NCI-H2081 treated with DMSO at 0.1 percent for 48 hours (cell line): ENCODE data around the gene REC8.
"Not testable (repeated sequence)": the region's sequence is repeated elsewhere in the genome, so short reads cannot be mapped to it uniquely, and the experiment has no call there.

Source experiments
- DNase-seq: peaks from one replicate; lab custom pipeline; 2025; lab: John Stamatoyannopoulos, UW

The REC8 gene

DNA sequence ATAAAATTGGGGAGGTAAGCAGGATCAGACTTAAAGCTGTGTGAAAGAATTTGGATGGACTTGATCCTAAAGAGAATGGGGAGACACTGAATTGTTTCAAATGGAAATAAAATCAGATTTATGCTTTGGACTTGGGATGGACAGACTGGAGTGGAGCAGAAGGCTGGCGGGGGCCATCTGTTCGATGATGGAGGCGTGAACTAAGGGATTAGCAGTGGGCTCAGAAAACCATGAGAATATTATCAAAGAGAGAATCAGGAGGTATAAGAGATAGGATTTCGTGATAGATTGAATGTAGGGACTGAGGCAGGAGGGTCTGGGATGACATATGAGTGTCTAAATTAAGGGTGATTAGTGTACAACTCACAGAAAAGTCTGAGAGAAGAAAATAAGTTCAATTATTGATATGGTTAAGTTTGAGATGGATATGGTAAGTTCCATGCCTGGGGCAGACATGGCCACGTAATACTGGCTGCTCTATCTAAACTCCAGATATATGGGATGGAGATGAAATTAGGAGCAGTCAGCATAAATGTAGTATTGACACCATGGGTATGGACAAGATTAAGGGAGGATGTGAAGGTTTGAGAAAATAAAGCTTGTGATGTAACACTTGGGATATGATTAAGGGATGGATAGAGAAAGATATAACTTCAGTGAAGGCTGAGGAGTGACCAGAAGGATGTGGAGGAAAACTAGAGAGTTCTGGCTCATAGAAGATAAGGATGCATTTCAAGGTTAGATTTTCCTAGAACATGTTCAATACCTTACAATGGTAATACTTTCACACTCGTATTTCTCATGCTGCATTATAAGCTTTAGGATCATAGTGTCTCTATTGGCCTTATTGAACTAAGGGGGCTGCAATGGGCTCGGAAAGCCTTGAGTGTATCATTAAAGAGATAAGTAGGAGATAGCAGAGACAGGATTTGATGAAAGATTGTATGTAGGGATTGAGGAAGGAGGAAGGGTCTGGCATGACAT is 32.6 kb downstream of the REC8 start:
- DNase-seq: no peak

DNA sequence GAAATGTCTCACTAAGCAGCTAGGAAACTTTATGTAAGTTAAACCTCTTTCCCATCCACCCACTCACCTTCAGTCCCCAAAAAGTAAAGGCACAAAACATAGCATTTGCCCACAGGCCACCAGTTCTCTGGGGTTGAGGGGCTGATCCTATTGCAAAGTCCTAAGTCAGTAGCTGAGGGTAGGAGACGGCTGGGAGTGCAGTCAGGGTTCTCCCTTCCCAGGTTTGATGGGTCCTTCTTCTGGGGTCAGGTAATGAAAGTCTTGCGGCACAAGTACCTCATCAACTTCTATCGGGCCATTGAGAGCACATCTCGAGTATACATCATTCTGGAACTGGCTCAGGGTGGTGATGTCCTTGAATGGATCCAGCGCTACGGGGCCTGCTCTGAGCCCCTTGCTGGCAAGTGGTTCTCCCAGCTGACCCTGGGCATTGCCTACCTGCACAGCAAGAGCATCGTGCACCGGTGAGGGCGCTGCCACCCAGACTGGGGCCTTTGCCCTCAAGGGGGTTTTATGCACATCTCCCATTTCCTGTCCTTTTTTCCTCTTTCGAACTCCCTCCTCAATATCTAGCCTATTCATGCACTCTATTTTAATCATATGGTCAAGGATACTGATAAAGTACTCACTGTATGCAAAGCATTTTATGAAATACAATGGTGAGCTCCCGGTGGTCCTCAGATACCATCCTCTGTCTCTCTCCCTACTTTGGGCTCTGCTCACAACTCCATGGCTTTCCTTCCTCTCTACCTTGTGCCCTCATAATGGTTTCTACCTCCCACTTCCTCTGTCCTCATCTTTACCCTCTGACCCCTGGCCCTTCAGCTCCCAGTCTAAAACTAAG is 34.6 kb downstream of the REC8 start:
- DNase-seq: no peak

DNA sequence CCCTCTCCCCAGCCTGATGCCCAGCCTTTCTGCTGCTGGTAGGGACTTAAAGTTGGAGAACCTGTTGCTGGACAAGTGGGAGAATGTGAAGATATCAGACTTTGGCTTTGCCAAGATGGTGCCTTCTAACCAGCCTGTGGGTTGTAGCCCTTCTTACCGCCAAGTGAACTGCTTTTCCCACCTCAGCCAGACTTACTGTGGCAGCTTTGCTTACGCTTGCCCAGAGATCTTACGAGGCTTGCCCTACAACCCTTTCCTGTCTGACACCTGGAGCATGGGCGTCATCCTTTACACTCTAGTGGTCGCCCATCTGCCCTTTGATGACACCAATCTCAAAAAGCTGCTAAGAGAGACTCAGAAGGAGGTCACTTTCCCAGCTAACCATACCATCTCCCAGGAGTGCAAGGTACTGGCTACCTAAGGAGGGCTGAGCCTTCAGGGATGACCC is 35.2 kb downstream of the REC8 start:
- no peak for DNase-seq

DNA sequence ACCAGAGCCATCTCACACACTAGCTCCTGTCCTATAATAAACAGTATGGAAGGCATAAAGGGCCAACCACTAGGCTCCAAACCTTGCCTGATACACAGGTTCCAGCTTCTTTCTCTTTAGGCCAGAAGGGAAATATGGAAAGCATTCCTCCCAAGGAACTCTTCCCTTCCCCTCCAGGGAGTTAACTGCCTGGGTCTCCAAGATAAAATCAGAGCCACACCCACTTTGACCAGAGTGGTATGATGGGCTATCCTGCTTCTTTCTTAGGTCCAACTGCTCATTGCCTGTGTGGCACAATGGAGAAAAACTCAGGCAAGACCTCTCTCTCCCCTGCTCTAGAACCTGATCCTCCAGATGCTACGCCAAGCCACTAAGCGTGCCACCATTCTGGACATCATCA is 35.7 kb downstream of the REC8 start:
- DNase-seq: no peak

DNA sequence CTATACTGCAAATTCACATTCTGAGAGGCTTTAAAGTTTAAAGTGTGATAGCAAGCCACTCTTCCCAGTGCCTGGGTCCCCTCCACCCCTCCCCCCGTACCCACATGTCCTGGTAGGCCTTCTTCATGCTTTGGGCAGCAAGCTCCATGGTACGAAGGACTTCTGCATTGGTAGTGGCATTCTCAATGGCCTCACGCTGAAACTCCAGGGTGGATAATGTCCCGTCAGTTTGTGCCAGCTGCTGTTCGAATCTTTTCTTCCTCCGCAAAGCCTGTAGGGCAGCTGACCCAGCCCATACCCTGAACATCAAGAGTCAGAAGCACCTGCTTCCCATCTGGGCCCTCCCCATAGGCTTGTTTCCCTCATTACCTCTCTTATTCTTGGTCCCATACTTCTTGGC is 39.4 kb downstream of the REC8 start:
- no peak for DNase-seq

DNA sequence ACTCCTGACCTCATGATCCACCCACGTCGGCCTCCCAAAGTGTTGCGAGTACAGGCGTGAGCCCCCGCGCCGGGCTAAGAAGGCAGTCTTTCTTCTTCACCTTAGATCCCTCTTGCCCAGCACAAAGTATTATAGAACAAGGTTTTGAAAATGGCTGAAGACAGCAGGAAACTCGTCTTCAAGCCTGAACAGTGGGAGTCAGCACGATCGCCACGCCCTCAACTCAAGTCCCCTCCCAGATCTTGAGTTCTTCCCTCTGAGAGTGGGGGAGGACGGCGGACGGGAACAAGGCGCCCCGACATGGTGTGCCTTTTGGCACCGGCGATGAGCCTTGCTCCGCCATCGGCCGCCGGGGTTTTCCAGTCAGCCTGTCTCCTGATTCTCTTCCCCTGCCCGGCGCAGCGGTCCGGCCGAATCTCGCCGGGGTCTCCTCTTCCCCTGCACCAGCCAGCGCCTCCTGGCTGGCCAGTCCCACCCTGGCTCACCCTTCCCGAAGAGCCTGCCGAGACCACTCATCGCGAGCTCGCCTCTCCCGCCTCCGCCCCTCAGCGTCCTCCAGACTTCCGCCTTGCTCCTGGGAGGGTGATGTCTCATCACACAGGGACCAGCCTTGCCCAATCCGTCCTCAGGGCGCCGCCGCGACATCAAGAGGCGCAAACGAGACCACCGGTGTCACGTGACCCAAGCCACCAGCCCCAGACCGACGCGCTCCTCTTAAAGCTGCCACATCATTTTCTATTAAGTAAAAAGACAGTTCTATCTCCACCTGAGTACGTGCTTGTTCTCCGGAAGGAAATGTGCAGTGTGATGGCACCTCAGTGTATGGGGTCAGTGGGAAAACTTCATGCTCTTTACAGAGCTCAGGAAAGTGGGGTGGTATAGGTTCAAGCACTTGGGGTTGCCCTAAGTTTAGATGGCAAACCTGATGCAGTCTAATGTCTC is 41.3 kb downstream of the REC8 start, which contains the start of gene CHMP4A:
Gene CHMP4A, minus strand, starts transcription at position 565 of the 942 bp plus-strand sequence. Its CDS starts 49 bp downstream, at position 516.
- DNase-seq: peak; percentile 78

DNA sequence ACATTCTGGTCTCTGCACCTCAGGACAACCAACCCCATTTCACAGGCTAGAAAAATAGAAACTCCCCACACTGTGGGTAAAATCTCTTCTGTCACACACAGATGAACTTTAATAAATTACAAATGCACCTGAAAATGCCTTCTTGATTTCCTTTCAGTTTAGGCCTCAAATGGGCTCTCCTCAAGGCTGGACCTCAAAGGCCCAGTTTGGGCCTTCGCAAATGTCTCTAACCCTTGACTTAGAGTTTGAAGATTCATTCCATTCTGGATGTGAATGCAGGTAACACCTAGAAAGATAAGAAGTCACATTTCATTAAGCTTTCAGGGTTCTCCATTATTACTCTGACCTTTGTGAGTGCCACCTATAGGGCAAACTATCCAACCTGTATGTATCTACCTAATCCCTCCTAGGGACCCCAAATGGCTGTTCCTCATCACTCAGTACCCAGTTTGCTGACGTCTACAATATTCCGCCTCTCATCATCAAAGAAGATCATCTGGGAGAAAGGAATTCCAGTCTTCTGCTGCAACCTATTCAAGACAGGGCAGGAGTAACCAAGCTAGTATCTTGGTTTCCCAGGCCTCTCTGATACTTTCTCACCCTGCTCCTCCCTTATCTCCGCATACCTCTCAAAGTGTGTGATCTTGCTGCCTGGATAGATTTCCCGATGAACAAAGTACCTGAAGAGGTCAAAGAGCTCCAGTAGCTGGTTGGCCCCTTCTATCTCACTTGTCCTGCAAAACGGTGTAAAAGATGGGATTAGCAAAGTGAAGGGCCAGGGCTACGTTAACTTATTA is 42.2 kb downstream of the REC8 start:
- no peak for DNase-seq

DNA sequence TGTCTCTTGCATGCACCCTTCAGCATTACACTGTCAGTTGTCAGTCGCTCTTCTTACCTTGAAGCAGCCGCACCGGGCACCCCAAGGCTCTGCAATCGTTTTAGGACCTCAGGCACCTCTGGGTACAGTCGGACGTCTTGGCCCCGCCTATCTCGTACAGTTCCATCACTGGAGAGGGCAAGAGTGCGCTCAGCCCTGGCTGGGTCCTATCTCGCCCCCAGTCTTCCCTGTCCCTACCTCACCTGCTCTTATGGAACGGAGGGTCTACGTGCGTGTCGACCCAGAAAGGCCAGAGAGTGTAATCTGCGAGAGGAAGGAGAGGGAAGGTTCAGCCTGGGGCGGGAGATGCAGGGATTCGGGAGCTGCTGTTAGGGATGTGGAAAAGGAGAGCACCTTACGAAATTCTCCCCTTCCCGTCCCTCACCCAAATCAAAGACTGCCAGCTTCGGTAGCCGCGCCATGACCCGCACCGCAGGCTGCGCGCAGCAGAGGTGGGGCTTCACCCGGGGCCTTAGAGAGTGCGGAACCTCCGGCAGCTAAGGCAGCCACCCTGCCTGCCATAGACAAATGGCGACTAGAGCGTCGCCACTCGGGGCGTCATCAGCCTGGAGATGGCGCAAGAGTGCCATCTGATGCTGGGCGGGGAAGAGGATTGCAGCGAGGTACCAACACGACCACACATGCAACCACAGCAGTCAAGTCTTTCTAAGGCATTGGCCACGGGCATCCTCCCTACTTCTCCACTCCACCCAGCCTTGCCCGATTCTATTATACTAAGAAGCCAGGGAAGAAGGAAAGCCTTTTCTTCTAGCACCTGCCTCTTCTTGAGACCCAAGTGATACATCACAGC is 43.8 kb downstream of the REC8 start, which contains the start of gene MDP1:
Gene MDP1, minus strand, starts transcription at position 572 of the 850 bp plus-strand sequence. Its CDS starts 111 bp downstream, at position 461.
- DNase-seq: peak; percentile 39

DNA sequence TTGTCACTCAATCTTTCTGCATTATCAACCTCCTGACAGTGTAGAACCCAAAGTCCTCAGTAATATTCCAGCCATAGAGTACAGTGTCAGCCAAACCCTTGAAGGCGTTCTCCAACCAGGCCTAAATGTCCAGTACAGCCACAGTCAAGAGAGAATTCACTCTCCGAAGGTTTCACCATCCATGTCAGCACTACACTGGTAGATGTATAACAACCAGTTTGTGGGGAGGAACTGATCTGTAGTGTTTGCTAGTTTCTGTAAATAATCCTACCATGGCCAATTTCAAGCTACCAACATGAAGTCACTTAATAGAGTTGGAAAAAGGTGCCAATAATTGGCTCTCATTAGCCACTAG is 44.4 kb downstream of the REC8 start:
- DNase-seq: no peak

DNA sequence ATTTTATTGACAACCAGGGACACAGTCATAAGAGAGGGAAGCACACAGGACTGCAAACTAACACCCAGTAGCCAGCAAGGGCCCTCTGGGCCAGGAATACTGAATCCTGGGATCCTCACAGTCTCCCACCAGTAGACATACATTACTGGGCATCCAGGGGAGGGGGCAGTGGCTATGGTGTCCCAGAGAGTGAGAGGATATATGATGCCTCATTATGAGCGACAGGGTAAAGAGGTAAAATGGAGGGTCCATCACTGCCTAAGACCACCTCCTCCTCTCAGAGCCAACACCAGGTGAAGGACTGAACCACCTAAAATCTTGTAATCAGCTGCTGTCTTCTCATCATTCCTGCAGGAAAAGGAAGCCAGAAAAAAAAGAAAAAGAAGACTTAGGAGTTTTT is 45.0 kb downstream of the REC8 start:
- DNase-seq: not testable (repeated sequence)

DNA sequence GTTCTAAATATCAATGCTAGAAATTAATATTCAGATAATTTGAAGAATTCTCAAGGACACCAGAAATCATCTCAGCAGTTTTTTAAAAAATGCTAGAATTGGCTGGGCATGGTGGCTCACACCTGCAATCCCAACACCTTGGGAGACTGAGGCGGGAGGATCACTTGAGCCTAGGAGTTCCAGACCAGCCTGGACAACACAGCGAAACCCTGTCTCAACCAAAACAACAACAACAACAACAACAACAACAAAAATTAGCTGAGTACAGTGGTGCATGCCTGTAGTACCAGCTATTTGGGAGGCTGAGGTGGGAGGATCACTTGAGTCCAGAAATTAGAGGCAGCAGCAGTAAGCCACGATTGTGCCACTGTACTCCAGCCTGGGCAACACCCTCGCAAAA is 47.2 kb downstream of the REC8 start:
- DNase-seq: no peak

DNA sequence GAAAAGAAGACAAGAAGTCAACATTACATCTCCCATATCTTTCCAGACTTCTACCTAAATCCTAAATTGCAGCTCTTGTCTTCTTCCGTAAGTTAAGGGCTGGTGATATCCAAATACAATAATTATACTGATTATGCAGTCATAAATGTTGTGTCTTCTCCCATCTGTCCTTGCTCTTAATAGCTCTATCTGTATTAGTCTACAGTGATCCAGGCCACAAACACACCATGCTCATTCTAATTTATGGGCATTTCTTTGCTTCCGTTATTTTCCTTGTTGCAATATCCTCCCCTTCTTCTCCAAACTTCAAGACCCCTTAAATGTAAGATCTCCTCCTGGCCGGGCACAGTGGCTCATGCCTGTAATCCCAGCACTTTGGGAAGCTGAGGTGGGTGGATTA is 47.6 kb downstream of the REC8 start:
- DNase-seq: no peak

DNA sequence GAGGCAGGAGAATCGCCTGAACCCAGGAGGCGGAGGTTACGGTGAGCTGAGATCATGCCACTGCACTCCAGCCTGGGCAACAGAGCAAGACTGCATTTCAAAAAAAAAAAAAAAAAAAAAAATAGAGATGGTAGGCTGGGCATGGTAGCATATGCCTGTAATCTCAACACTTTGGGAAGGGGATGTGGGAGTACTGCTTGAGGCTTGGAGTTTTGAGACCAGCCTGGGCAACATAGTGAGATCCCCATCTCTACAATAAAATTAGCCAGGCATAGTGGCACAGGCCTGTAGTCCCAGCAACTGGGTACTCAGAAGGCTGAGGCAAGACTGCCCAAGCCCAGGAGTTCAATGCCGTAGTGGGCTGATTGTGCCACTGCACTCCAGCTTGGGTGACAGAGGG is 51.1 kb downstream of the REC8 start:
- DNase-seq: not testable (repeated sequence)

DNA sequence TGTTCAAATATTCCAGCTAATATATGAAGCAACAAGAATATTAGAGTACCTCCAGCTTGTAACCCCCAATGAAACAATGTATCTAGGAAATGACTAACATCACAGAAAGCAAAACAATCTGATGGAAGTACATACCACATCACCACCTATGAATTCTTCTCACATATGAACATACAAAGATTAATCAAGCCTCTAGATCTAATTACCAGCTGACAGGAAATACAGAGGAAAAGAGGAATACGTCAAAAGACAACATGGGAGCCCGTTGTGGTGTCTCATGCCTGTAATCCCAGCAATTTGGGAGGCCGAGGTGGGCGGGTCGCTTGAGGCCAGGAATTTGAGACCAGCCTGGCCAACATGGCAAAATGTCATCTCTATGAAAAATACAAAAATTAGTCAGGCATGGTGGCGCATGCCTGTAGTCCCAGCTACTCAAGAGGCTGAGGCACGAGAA is 52.8 kb downstream of the REC8 start:
- no peak for DNase-seq

DNA sequence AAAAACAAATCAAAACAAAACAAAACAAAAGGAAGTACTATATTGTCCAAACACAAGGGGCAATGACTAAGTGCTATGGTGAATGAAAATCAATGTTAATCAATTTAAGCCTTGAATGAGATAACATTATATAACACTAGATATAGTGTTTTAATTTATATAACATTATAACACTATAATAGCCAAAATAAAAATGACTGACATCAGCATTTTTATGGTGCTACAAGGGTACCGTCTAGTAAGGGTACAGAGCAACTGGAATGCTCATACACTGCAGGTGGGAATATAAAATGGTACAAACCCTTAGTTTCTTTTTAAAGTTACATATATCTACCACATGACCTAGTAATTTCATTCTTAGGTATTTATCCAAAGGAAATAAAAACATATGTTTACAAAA is 54.6 kb downstream of the REC8 start:
- DNase-seq: no peak

DNA sequence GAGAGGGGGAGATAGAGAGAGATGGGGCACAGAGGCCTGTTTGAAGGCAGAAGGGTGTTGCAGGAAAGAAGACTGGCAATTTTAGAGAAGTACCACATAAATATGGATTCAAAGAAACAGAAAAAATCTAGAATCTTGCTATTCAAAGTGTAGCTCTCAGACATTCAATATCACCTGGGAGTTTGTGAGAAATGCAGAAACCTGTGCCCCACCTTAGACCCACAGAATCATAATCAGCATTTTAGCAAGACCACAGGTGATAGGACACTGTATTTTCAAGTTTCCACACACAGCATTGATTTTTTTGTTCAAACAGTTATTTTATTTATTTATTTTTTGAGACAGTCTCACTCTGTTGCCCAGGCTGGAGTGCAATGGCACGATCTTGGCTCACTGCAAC is 57.0 kb downstream of the REC8 start:
- no peak for DNase-seq
